Activated naive CD8-positive, alpha-beta T cell treated with anti-CD3 and anti-CD28 coated beads, Interleukin-2, amount 50 U/mL, for 24 hours (primary cell): Measurements from ENCODE around the gene ANKRD13D.

Experiments used
- ATAC-seq: fragments of 150-1000 bp; cut with Tn5 transposase; one replicate; pipeline ENCODE4 v1.10.0; 2021
- DNase-seq: peaks from one replicate; pipeline ENCODE4 v3.0.0; 2021
- H3K27ac Mint-ChIP-seq: one replicate; pipeline ENCODE4 v1.8.0; 2021; ENCODE audit warnings: mild to moderate bottlenecking, mixed read lengths
- H3K27me3 Mint-ChIP-seq: one replicate; pipeline ENCODE4 v1.8.0; 2021; ENCODE audit warnings: mixed read lengths
- H3K36me3 Mint-ChIP-seq: one replicate; pipeline ENCODE4 v1.8.0; 2021; ENCODE audit warnings: low read depth, mixed read lengths
- H3K4me1 Mint-ChIP-seq: one replicate; pipeline ENCODE4 v1.8.0; 2021; ENCODE audit warnings: mixed read lengths
- H3K4me3 Mint-ChIP-seq: one replicate; pipeline ENCODE4 v1.8.0; 2021; ENCODE audit warnings: mild to moderate bottlenecking, moderate library complexity, mixed read lengths
- H3K9me3 Mint-ChIP-seq: one replicate; pipeline ENCODE4 v1.8.0; 2021; ENCODE audit warnings: mixed read lengths

ANKRD13D gene

GRCh38 chr11:67349457-67349856 lies 60.4 kb downstream of the ANKRD13D start:
- ATAC-seq = no peak
- peak overlapping the region; percentile 33 for H3K27ac Mint-ChIP-seq
- no peak overlapping the region for H3K4me3 Mint-ChIP-seq
- no peaks in the 10 kb centered on the region for H3K36me3 Mint-ChIP-seq
- H3K9me3 Mint-ChIP-seq = no peaks in the 10 kb centered on the region
- H3K4me1 Mint-ChIP-seq = peaks cover 78% of the 10 kb centered on the region
- no peaks in the 10 kb centered on the region for H3K27me3 Mint-ChIP-seq
- no peak for DNase-seq

DNA sequence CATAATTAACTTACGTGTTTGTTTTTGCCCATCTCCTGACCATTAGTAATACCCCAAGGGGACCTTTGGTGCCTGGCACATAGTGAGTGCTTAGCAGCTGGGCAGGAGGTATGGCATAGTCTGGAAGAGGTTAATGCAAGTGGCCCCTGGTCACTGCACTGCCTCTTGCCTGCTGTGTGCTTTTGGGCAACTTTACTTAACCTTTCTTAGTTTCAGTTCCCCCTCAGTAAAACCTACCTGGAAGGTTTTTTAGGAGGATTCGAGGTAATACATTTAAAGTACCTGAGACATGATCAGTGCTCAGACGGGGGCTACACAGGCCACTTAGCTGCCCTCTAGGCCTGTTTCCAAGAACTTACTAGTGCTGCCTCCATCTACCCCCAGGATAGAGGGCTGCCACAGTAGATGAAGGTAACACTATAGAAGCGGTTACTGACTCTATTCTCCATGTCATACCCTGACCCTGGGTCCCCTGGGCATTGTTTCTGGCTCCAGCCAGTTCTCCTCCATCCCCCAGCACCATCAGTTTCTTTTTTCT lies 60.9 kb downstream of the ANKRD13D start:
- Mint-ChIP-seq H3K9me3 (no peaks in the 10 kb centered on the region), H3K27ac (peak overlapping the region; percentile 33), H3K4me1 (peaks cover 78% of the 10 kb centered on the region), H3K36me3 (no peaks in the 10 kb centered on the region), H3K4me3 (no peak overlapping the region), H3K27me3 (no peaks in the 10 kb centered on the region)
- DNase-seq (no peak), ATAC-seq (no peak)

- H3K4me1 Mint-ChIP-seq = peaks cover 72% of the 10 kb centered on the region
- DNase-seq = peak; percentile 70
- H3K9me3 Mint-ChIP-seq = no peaks in the 10 kb centered on the region
- peak overlapping the region; percentile 96 for H3K4me3 Mint-ChIP-seq
- ATAC-seq = no peak
- H3K27ac Mint-ChIP-seq = peak overlapping the region; percentile 74
- no peaks in the 10 kb centered on the region for H3K27me3 Mint-ChIP-seq
- H3K36me3 Mint-ChIP-seq = no peaks in the 10 kb centered on the region
Measured at GRCh38 chr11:67351275-67352005, 62.3 kb downstream of the ANKRD13D start.
